ENCODE results near the gene ZDHHC3.

The ZDHHC3 gene

GRCh38 chr3:44976002-44976815, at the start of gene ZDHHC3, which contains the start of gene EXOSC7:
ZDHHC3 (minus strand) TSS chr3:44976174; CDS start chr3:44959436, 16,738 bp downstream.
EXOSC7 (plus strand) TSS chr3:44976244; CDS start chr3:44976278, 34 bp downstream.
- peak; percentile 92 for DNase-seq (ENCODE audit: low spot score)

- DNase-seq (ENCODE audit: low spot score) = no peak
Observed at GRCh38 chr3:45024542-45025255, 48.7 kb upstream of the ZDHHC3 start.

- DNase-seq (ENCODE audit: low spot score) = no peak
Observed at GRCh38 chr3:45023675-45024074, 47.7 kb upstream of the ZDHHC3 start.

GRCh38 chr3:45021524-45022297, 45.7 kb upstream of the ZDHHC3 start:
- DNase-seq (ENCODE audit: low spot score) = no peak

GRCh38 chr3:45020534-45020933, 44.6 kb upstream of the ZDHHC3 start:
- DNase-seq (ENCODE audit: low spot score) = no peak

- DNase-seq (ENCODE audit: low spot score) = no peak
Observed at GRCh38 chr3:45017821-45018220, 41.8 kb upstream of the ZDHHC3 start.

- no peak for DNase-seq (ENCODE audit: low spot score)
Observed at GRCh38 chr3:45016916-45017315, 40.9 kb upstream of the ZDHHC3 start.

GRCh38 chr3:45012577-45012976, 36.6 kb upstream of the ZDHHC3 start:
- DNase-seq (ENCODE audit: low spot score) = no peak

- no peak for DNase-seq (ENCODE audit: low spot score)
Observed at GRCh38 chr3:45011756-45012508, 36.0 kb upstream of the ZDHHC3 start.

GRCh38 chr3:45010811-45011333, 34.9 kb upstream of the ZDHHC3 start:
- DNase-seq (ENCODE audit: low spot score) = no peak

- no peak for DNase-seq (ENCODE audit: low spot score)
Observed at GRCh38 chr3:45009868-45010267, 33.9 kb upstream of the ZDHHC3 start.

- no peak for DNase-seq (ENCODE audit: low spot score)
Observed at GRCh38 chr3:45008117-45008516, 32.1 kb upstream of the ZDHHC3 start.

GRCh38 chr3:45007091-45007490, 31.1 kb upstream of the ZDHHC3 start:
- no peak for DNase-seq (ENCODE audit: low spot score)

- DNase-seq (ENCODE audit: low spot score) = no peak
Observed at GRCh38 chr3:45003859-45004258, 27.9 kb upstream of the ZDHHC3 start.

- DNase-seq (ENCODE audit: low spot score) = no peak
Observed at GRCh38 chr3:45003406-45003805, 27.4 kb upstream of the ZDHHC3 start.

- no peak for DNase-seq (ENCODE audit: low spot score)
Observed at GRCh38 chr3:45002720-45003119, 26.7 kb upstream of the ZDHHC3 start.

- DNase-seq (ENCODE audit: low spot score) = no peak
Observed at GRCh38 chr3:45002139-45002660, 26.2 kb upstream of the ZDHHC3 start.

GRCh38 chr3:45001738-45002137, 25.8 kb upstream of the ZDHHC3 start:
- no peak for DNase-seq (ENCODE audit: low spot score)

- no peak for DNase-seq (ENCODE audit: low spot score)
Observed at GRCh38 chr3:45000823-45001222, 24.8 kb upstream of the ZDHHC3 start.

GRCh38 chr3:44999782-45000181, 23.8 kb upstream of the ZDHHC3 start:
- no peak for DNase-seq (ENCODE audit: low spot score)

- DNase-seq (ENCODE audit: low spot score) = no peak
Observed at GRCh38 chr3:44996556-44996969, 20.6 kb upstream of the ZDHHC3 start.

Data from ecto neural progenitor cell (in vitro differentiated cells).